ENCODE data around the gene DNAJC1. TPM values are rescaled to one million over a fixed set of nuclear protein-coding genes. Genes with fewer than 3 reads are reported as not detected.

Gene DNAJC1
- total RNA-seq, 2 experiments from 2014 or later = 16.8 to 19.3 TPM

GRCh38 chr10:21726601-21727225, 276.8 kb downstream of the DNAJC1 start:
- peaks cover 52% of the 10 kb centered on the region for H3K4me1 Mint-ChIP-seq (ENCODE audit: low read depth)
- H3K27ac Mint-ChIP-seq = no peak overlapping the region
- Histone ChIP-seq H3K27me3 (ENCODE audit: control insufficient read depth in 1 of 2, insufficient read depth in 2 of 2, low read length in 2 of 2) (no peaks in the 10 kb centered on the region), H3K4me1 (ENCODE audit: insufficient read depth, low read length) (peaks cover 8% of the 10 kb centered on the region), H3K27ac (ENCODE audit: low read depth in 1 of 2, low read length in 2 of 2) (no peak overlapping the region), H3K9me3 (ENCODE audit: control insufficient read depth in 1 of 2, insufficient read depth in 1 of 2, low read length in 2 of 2) (no peaks in the 10 kb centered on the region), H3K36me3 (ENCODE audit: insufficient read depth, low read length) (peaks cover 14% of the 10 kb centered on the region), H3K4me3 (ENCODE audit: low read length) (no peak overlapping the region)
- H3K4me3 Mint-ChIP-seq = no peak overlapping the region
- ATAC-seq (ENCODE audit: poor library complexity) = no peak
- DNase-seq = no peak
- no peak for TF ChIP-seq CTCF (IDR thresholded peaks at IDR 0.05)
- no peaks in the 10 kb centered on the region for H3K27me3 Mint-ChIP-seq
- ChIA-PET POLR2A (interaction anchor here (1.0 to 1.3 kb wide), 2 partner anchors 13 to 43 kb away, joined by 3 read pairs; no protein-coding TSS in a partner anchor), CTCF (interaction anchor here (0.7 to 1.5 kb wide), 3 partner anchors 12 to 807 kb away, joined by 4 to 5 read pairs (median 4); no protein-coding TSS in a partner anchor)
- H3K9me3 Mint-ChIP-seq = no peaks in the 10 kb centered on the region
- H3K36me3 Mint-ChIP-seq (ENCODE audit: low read depth) = peaks cover 65% of the 10 kb centered on the region
- intact Hi-C loops (cut with DNase I, micrococcal nuclease) = loop anchor here in 1 of 2 experiments (2.0 to 10.0 kb wide), 2 partner anchors 14 to 228 kb away; no protein-coding TSS in a partner anchor

- Mint-ChIP-seq H3K36me3 (ENCODE audit: low read depth) (peaks cover 56% of the 10 kb centered on the region), H3K27me3 (no peaks in the 10 kb centered on the region), H3K4me1 (ENCODE audit: low read depth) (peaks cover 52% of the 10 kb centered on the region), H3K4me3 (no peak overlapping the region), H3K9me3 (no peaks in the 10 kb centered on the region), H3K27ac (peak overlapping the region; percentile 62)
- H3K4me1 ChIP-seq (ENCODE audit: insufficient read depth, low read length) = peaks cover 8% of the 10 kb centered on the region
- peak in 13 of 14 experiments; percentile 28 to 77 (median 53) for DNase-seq
- peaks cover 7% of the 10 kb centered on the region for H3K36me3 ChIP-seq (ENCODE audit: insufficient read depth, low read length)
- intact Hi-C loops (cut with DNase I, micrococcal nuclease) = loop anchor here in 1 of 2 experiments (10.0 kb wide), 1 partner anchor 230 kb away; no protein-coding TSS in a partner anchor
- TF ChIP-seq CTCF (IDR thresholded peaks at IDR 0.05) = no peak
- peak; percentile 59 for ATAC-seq (ENCODE audit: poor library complexity)
- ChIA-PET POLR2A (interaction anchor here (0.9 to 1.7 kb wide), 5 partner anchors 11 to 228 kb away, joined by 3 to 6 read pairs (median 4); no protein-coding TSS in a partner anchor), CTCF (interaction anchor here (1.0 kb wide), 2 partner anchors 10 to 229 kb away, joined by 3 read pairs; no protein-coding TSS in a partner anchor)
- H3K9me3 ChIP-seq (ENCODE audit: control insufficient read depth in 1 of 2, insufficient read depth in 1 of 2, low read length in 2 of 2) = no peaks in the 10 kb centered on the region
- H3K27me3 ChIP-seq (ENCODE audit: control insufficient read depth in 1 of 2, insufficient read depth in 2 of 2, low read length in 2 of 2) = no peaks in the 10 kb centered on the region
- no peak overlapping the region for H3K27ac ChIP-seq (ENCODE audit: low read depth in 1 of 2, low read length in 2 of 2)
- H3K4me3 ChIP-seq (ENCODE audit: low read length) = no peak overlapping the region
Measured at GRCh38 chr10:21724687-21725367, 278.7 kb downstream of the DNAJC1 start.

GRCh38 chr10:21724020-21724589, 279.4 kb downstream of the DNAJC1 start:
- Histone ChIP-seq H3K27ac (ENCODE audit: low read depth in 1 of 2, low read length in 2 of 2) (no peak overlapping the region), H3K27me3 (ENCODE audit: control insufficient read depth in 1 of 2, insufficient read depth in 2 of 2, low read length in 2 of 2) (no peaks in the 10 kb centered on the region), H3K4me1 (ENCODE audit: insufficient read depth, low read length) (peaks cover 8% of the 10 kb centered on the region), H3K9me3 (ENCODE audit: control insufficient read depth in 1 of 2, insufficient read depth in 1 of 2, low read length in 2 of 2) (no peaks in the 10 kb centered on the region), H3K4me3 (ENCODE audit: low read length) (no peak overlapping the region), H3K36me3 (ENCODE audit: insufficient read depth, low read length) (peaks cover 7% of the 10 kb centered on the region)
- Mint-ChIP-seq H3K4me3 (no peak overlapping the region), H3K9me3 (no peaks in the 10 kb centered on the region), H3K27ac (peak overlapping the region; percentile 62), H3K4me1 (ENCODE audit: low read depth) (peaks cover 48% of the 10 kb centered on the region), H3K36me3 (ENCODE audit: low read depth) (peaks cover 56% of the 10 kb centered on the region), H3K27me3 (no peaks in the 10 kb centered on the region)
- CTCF ChIA-PET = interaction anchor here (0.8 to 1.0 kb wide), 3 partner anchors 11 to 228 kb away, joined by 3 to 4 read pairs (median 3); no protein-coding TSS in a partner anchor
- TF ChIP-seq CTCF (IDR thresholded peaks at IDR 0.05) = no peak
- no peak for ATAC-seq (ENCODE audit: poor library complexity)
- POLR2A ChIA-PET = interaction anchor here (0.9 to 1.7 kb wide), 6 partner anchors 11 to 227 kb away, joined by 3 to 6 read pairs (median 4); no protein-coding TSS in a partner anchor
- DNase-seq = no peak
- intact Hi-C loops (cut with DNase I, micrococcal nuclease) = loop anchor here in 1 of 2 experiments (10.0 kb wide), 1 partner anchor 231 kb away; no protein-coding TSS in a partner anchor

All from CD4-positive, alpha-beta T cell (primary cell).